GM19463 (cell line): ENCODE data around the gene TRAPPC2L.
"Not testable (repeated sequence)": the region's sequence is repeated elsewhere in the genome, so short reads cannot be mapped to it uniquely, and the experiment has no call there.

Experiments
- ATAC-seq: cut with Tn5 transposase; IDR thresholded peaks from one replicate; pipeline ENCODE4 v1.9.1; 2021; ENCODE audit warnings: mild to moderate bottlenecking, moderate library complexity; ENCODE audit not compliant: unreplicated experiment

TRAPPC2L gene

GRCh38 chr16:88817785-88818574 lies 38.9 kb upstream of the TRAPPC2L start:
- no peak for ATAC-seq

GRCh38 chr16:88818575-88818874 lies 38.4 kb upstream of the TRAPPC2L start:
- ATAC-seq: no peak

GRCh38 chr16:88819126-88819525 lies 37.8 kb upstream of the TRAPPC2L start:
- ATAC-seq: no peak

GRCh38 chr16:88820385-88821025 lies 36.4 kb upstream of the TRAPPC2L start:
- ATAC-seq: no peak

- no peak for ATAC-seq
Measured at GRCh38 chr16:88821168-88821850, 35.6 kb upstream of the TRAPPC2L start.

- no peak for ATAC-seq
Measured at GRCh38 chr16:88822281-88823040, 34.5 kb upstream of the TRAPPC2L start.

- ATAC-seq: not testable (repeated sequence)
Measured at GRCh38 chr16:88823646-88824045, 33.3 kb upstream of the TRAPPC2L start.

- ATAC-seq: no peak
Measured at GRCh38 chr16:88824256-88825077, 32.5 kb upstream of the TRAPPC2L start.

- no peak for ATAC-seq
Measured at GRCh38 chr16:88825146-88825545, 31.8 kb upstream of the TRAPPC2L start.

GRCh38 chr16:88826070-88826840 lies 30.7 kb upstream of the TRAPPC2L start:
- ATAC-seq: no peak

- no peak for ATAC-seq
Measured at GRCh38 chr16:88827727-88828126, 29.2 kb upstream of the TRAPPC2L start.

- no peak for ATAC-seq
Measured at GRCh38 chr16:88828711-88829110, 28.2 kb upstream of the TRAPPC2L start.

- no peak for ATAC-seq
Measured at GRCh38 chr16:88830258-88830657, 26.7 kb upstream of the TRAPPC2L start.

- no peak for ATAC-seq
Measured at GRCh38 chr16:88830783-88831182, 26.1 kb upstream of the TRAPPC2L start.

- no peak for ATAC-seq
Measured at GRCh38 chr16:88831838-88832237, 25.1 kb upstream of the TRAPPC2L start.

- ATAC-seq: no peak
Measured at GRCh38 chr16:88833086-88833485, 23.8 kb upstream of the TRAPPC2L start.

- no peak for ATAC-seq
Measured at GRCh38 chr16:88834670-88835069, 22.3 kb upstream of the TRAPPC2L start.

- ATAC-seq: no peak
Measured at GRCh38 chr16:88835383-88835782, 21.5 kb upstream of the TRAPPC2L start.

GRCh38 chr16:88835818-88836217 lies 21.1 kb upstream of the TRAPPC2L start:
- no peak for ATAC-seq

GRCh38 chr16:88836791-88837190 lies 20.1 kb upstream of the TRAPPC2L start:
- no peak for ATAC-seq
